DND-41 (cell line): Measurements from ENCODE around the gene GAPT.
A peak's percentile ranks its signal among the peaks of the same experiment; 100 is the strongest.

ENCODE experiments used
- ATAC-seq: fragments of 200-7000 bp; cut with Tn5 transposase; 3 replicates; pipeline ENCODE4 v1.9.1; 2021; ENCODE audit warnings: low read depth; ENCODE audit not compliant: insufficient read depth
- DNase-seq: peaks from one replicate; pipeline ENCODE4 v3.0.0-alpha.2; 2020
- H2AFZ ChIP-seq: 2 replicates; pipeline ENCODE4 v1.6.0; 2012; ENCODE audit warnings: low read depth, low read length
- H3K27ac ChIP-seq: 2 replicates; pipeline ENCODE4 v1.5.1; 2012; ENCODE audit warnings: low read length, inconsistent platforms
- H3K27me3 ChIP-seq: fragments of 200-600 bp; sonication (generic); 2 replicates; pipeline ENCODE4 v1.6.0; 2012; ENCODE audit warnings: low read length, mild to moderate bottlenecking, inconsistent platforms; ENCODE audit not compliant: insufficient read depth, poor library complexity
- H3K36me3 ChIP-seq: 2 replicates; pipeline ENCODE4 v1.5.1; 2012; ENCODE audit warnings: low read length, inconsistent platforms; ENCODE audit not compliant: insufficient read depth
- H3K4me1 ChIP-seq: 2 replicates; pipeline ENCODE4 v1.5.1; 2012; ENCODE audit warnings: mild to moderate bottlenecking, low read length; ENCODE audit not compliant: insufficient read depth
- H3K4me2 ChIP-seq: 2 replicates; pipeline ENCODE4 v1.6.0; 2012; ENCODE audit warnings: mild to moderate bottlenecking, moderate library complexity, low read length, inconsistent platforms; ENCODE audit not compliant: insufficient read depth
- H3K4me3 ChIP-seq, 2 experiments: fragments of 200-600 bp in 1 of 2; shearing (Covaris generic) in 1 of 2; 2 replicates each; pipeline ENCODE4 v1.5.1; 2012 to 2016; ENCODE audit warnings: inconsistent platforms in 2 of 2, low read length in 2 of 2, mild to moderate bottlenecking in 2 of 2, low read depth in 1 of 2, moderate library complexity in 1 of 2
- H3K79me2 ChIP-seq: 2 replicates; pipeline ENCODE4 v1.6.0; 2012; ENCODE audit warnings: low read length, inconsistent platforms; ENCODE audit not compliant: insufficient read depth
- H3K9ac ChIP-seq: 2 replicates; pipeline ENCODE4 v1.6.0; 2012; ENCODE audit warnings: low read depth, mild to moderate bottlenecking, inconsistent platforms, low read length, moderate library complexity
- H3K9me3 ChIP-seq: 2 replicates; pipeline ENCODE4 v1.5.1; 2012; ENCODE audit warnings: low read length, moderate library complexity, mild to moderate bottlenecking, inconsistent platforms; ENCODE audit not compliant: insufficient read depth, severe bottlenecking
- H4K20me1 ChIP-seq: 2 replicates; pipeline ENCODE4 v1.6.0; 2012; ENCODE audit warnings: low read length; ENCODE audit not compliant: insufficient read depth
- CTCF ChIP-seq: IDR thresholded peaks from 2 replicates; pipeline ENCODE4 v1.5.1; 2012; ENCODE audit warnings: borderline replicate concordance, low read length, moderate library complexity, mild to moderate bottlenecking; ENCODE audit not compliant: poor library complexity, severe bottlenecking; ENCODE audit errors: extremely low read depth
- EZH2 ChIP-seq: IDR thresholded peaks from 3 replicates; pipeline ENCODE4 v1.6.1; 2012; ENCODE audit warnings: borderline replicate concordance, low read depth, mild to moderate bottlenecking, moderate library complexity, low read length, inconsistent platforms; ENCODE audit not compliant: severe bottlenecking

The GAPT gene

GRCh38 chr5:58458743-58459145, 32.5 kb upstream of the GAPT start:
- peaks cover 12% of the 10 kb centered on the region for H3K27me3 ChIP-seq
- H3K79me2 ChIP-seq, result no peaks in the 10 kb centered on the region
- no peak for TF ChIP-seq CTCF
- TF ChIP-seq EZH2, result no peak
- ATAC-seq (no peak), DNase-seq (no peak)
- H3K4me3 ChIP-seq, result peak overlapping the region in 1 of 2 experiments; percentile 78; a peak in 2 of 4 replicates
- H3K27ac ChIP-seq, result no peak overlapping the region
- H3K9ac ChIP-seq, result peak overlapping the region; percentile 72; the same call in 1 of the 2 replicates
- no peaks in the 10 kb centered on the region for H4K20me1 ChIP-seq
- H2AFZ ChIP-seq, result 0 out of 2 replicates have a peak overlapping the region, but pooled peaks have one; percentile 46
- no peaks in the 10 kb centered on the region for H3K9me3 ChIP-seq
- H3K36me3 ChIP-seq, result peaks cover 18% of the 10 kb centered on the region
- peaks cover 40% of the 10 kb centered on the region for H3K4me1 ChIP-seq
- H3K4me2 ChIP-seq, result peak overlapping the region; percentile 91

GRCh38 chr5:58459146-58460001, 31.9 kb upstream of the GAPT start:
- H3K27me3 ChIP-seq, result peaks cover 12% of the 10 kb centered on the region
- ATAC-seq (no peak; the same call in 2 of the 3 replicates), DNase-seq (no peak)
- peak overlapping the region; percentile 72 for H3K9ac ChIP-seq
- H3K79me2 ChIP-seq, result no peaks in the 10 kb centered on the region
- H4K20me1 ChIP-seq, result no peaks in the 10 kb centered on the region
- peak overlapping the region; percentile 91 for H3K4me2 ChIP-seq
- peaks cover 18% of the 10 kb centered on the region for H3K36me3 ChIP-seq
- H3K4me3 ChIP-seq, result peak overlapping the region; percentile 46 to 78; a peak in 3 of 4 replicates
- H2AFZ ChIP-seq, result peak overlapping the region; percentile 92
- peak overlapping the region; percentile 41 for H3K27ac ChIP-seq
- H3K9me3 ChIP-seq, result no peaks in the 10 kb centered on the region
- TF ChIP-seq EZH2, result peak; percentile 74
- no peak for TF ChIP-seq CTCF
- H3K4me1 ChIP-seq, result peaks cover 40% of the 10 kb centered on the region

- H3K9me3 ChIP-seq, result no peaks in the 10 kb centered on the region
- H4K20me1 ChIP-seq, result no peaks in the 10 kb centered on the region
- peak within 1 kb of the TSS; percentile 46 to 78; a peak in 3 of 4 replicates for H3K4me3 ChIP-seq
- peak within 1 kb of the TSS; percentile 91 for H3K4me2 ChIP-seq
- peak; percentile 73 for ATAC-seq
- peak within 1 kb of the TSS; percentile 69 for H3K27ac ChIP-seq
- peak within 1 kb of the TSS; percentile 92 for H2AFZ ChIP-seq
- peaks cover 40% of the 10 kb centered on the region for H3K4me1 ChIP-seq
- DNase-seq, result peak; percentile 74
- peaks cover 12% of the 10 kb centered on the region for H3K27me3 ChIP-seq
- no peaks in the 10 kb centered on the region for H3K79me2 ChIP-seq
- peaks cover 12% of the 10 kb centered on the region for H3K36me3 ChIP-seq
- TF ChIP-seq CTCF, result peak; percentile 46
- no peak for TF ChIP-seq EZH2
- peak within 1 kb of the TSS; percentile 72 for H3K9ac ChIP-seq
Measured at GRCh38 chr5:58460002-58460731, 31.1 kb upstream of the GAPT start, which contains the start of gene PLK2. Gene PLK2, minus strand, starts transcription at chr5:58460086. Its CDS starts 127 bp downstream, at chr5:58459959.
